ENCODE measurements around the gene PHF1.

The PHF1 gene

GRCh38 chr6:33419580-33420490 is 9.0 kb downstream of the PHF1 start, which contains the start of gene SYNGAP1:
Gene SYNGAP1 (plus strand): TSS chr6:33420065. CDS start chr6:33420265, 200 bp downstream.
- peak; percentile 33 to 82 for DNase-seq (ENCODE audit: low read depth in 2 of 2)
- H3K4me3 ChIP-seq (replicated peaks in 1 of 2; ENCODE audit: low read depth in 2 of 2, low read length in 2 of 2): peak within 1 kb of the TSS; percentile 42 to 44
- TF ChIP-seq CTCF (IDR thresholded peaks at IDR 0.05; ENCODE audit: low read depth, low read length): no peak

GRCh38 chr6:33420491-33421343 is 9.9 kb downstream of the PHF1 start:
- peak overlapping the region; percentile 42 to 44 for H3K4me3 ChIP-seq (replicated peaks in 1 of 2; ENCODE audit: low read depth in 2 of 2, low read length in 2 of 2)
- no peak for TF ChIP-seq CTCF (IDR thresholded peaks at IDR 0.05; ENCODE audit: low read depth, low read length)
- peak in 1 of 2 donors; percentile 19 for DNase-seq (ENCODE audit: low read depth in 2 of 2)

- no peak for TF ChIP-seq CTCF (IDR thresholded peaks at IDR 0.05; ENCODE audit: low read depth, low read length)
- no peak overlapping the region for H3K4me3 ChIP-seq (replicated peaks in 1 of 2; ENCODE audit: low read depth in 2 of 2, low read length in 2 of 2)
- no peak for DNase-seq (ENCODE audit: low read depth in 2 of 2)
Observed at GRCh38 chr6:33421344-33421643, 10.5 kb downstream of the PHF1 start.

- no peak for TF ChIP-seq CTCF (IDR thresholded peaks at IDR 0.05; ENCODE audit: low read depth, low read length)
- DNase-seq (ENCODE audit: low read depth in 2 of 2): no peak
- H3K4me3 ChIP-seq (replicated peaks in 1 of 2; ENCODE audit: low read depth in 2 of 2, low read length in 2 of 2): no peak overlapping the region
Observed at GRCh38 chr6:33423777-33424176, 13.0 kb downstream of the PHF1 start.

- DNase-seq (ENCODE audit: low read depth in 2 of 2): no peak
- no peak for TF ChIP-seq CTCF (IDR thresholded peaks at IDR 0.05; ENCODE audit: low read depth, low read length)
- peak overlapping the region; percentile 51 to 71 for H3K4me3 ChIP-seq (replicated peaks in 1 of 2; ENCODE audit: low read depth in 2 of 2, low read length in 2 of 2)
Observed at GRCh38 chr6:33424855-33425667, 14.2 kb downstream of the PHF1 start.
